H1 (cell line): ENCODE measurements around the gene SYT2.

Source experiments
- CTCF ChIP-seq, 3 experiments: IDR thresholded peaks; 1 replicate in 2 of 3; 2 replicates in 1 of 3; pipeline versions ENCODE4 v1.5.1 to v1.6.1; 2011; ENCODE audit warnings: low read length in 3 of 3, mild to moderate bottlenecking in 3 of 3, inconsistent platforms in 2 of 3, low read depth in 1 of 3, moderate library complexity in 1 of 3; ENCODE audit not compliant: insufficient read depth in 1 of 3; ENCODE audit errors: control extremely low read depth in 1 of 3
- EZH2 ChIP-seq: fragments of 200-600 bp; sonication (generic); IDR thresholded peaks from 2 replicates; pipeline ENCODE4 v1.7.1; 2012; ENCODE audit warnings: low read depth, mild to moderate bottlenecking, moderate library complexity, low read length, inconsistent platforms; ENCODE audit not compliant: severe bottlenecking
- POLR2AphosphoS5 ChIP-seq: IDR thresholded peaks from 2 replicates; pipeline ENCODE4 v1.6.1; 2011; ENCODE audit warnings: low read depth, low read length
- POU5F1 ChIP-seq: IDR thresholded peaks from 2 replicates; pipeline ENCODE4 v1.6.1; 2011; ENCODE audit warnings: low read depth, mild to moderate bottlenecking, low read length, moderate library complexity
- RAD21 ChIP-seq, 2 experiments: IDR thresholded peaks in 1 of 2; conservative IDR thresholded peaks in 1 of 2; 2 replicates each; pipeline ENCODE4 v1.6.1; 2011; ENCODE audit warnings: low read depth in 2 of 2, low read length in 2 of 2, improper control_type of control experiment in 1 of 2, inconsistent platforms in 1 of 2, mild to moderate bottlenecking in 1 of 2, moderate library complexity in 1 of 2
- RFX5 ChIP-seq: IDR thresholded peaks from 2 replicates; pipeline ENCODE4 v1.6.1; 2011; ENCODE audit warnings: low read depth, low read length, improper control_type of control experiment, borderline replicate concordance
- YY1 ChIP-seq: IDR thresholded peaks from 2 replicates; pipeline ENCODE4 v1.6.1; 2011; ENCODE audit warnings: low read depth, mild to moderate bottlenecking, low read length

GRCh38 chr1:202603435-202603834, 106.8 kb downstream of the SYT2 start:
- TF ChIP-seq CTCF (IDR thresholded peaks at IDR 0.05; ENCODE audit: control extremely low read depth in 1 of 3, insufficient read depth in 1 of 3, low read depth in 1 of 3, low read length in 3 of 3): no peak
- TF ChIP-seq EZH2: no peak
- no peak for TF ChIP-seq RAD21 (IDR thresholded peaks at IDR 0.05 in 1 of 2, conservative IDR thresholded peaks at IDR 0.05 in 1 of 2; ENCODE audit: low read depth in 2 of 2, low read length in 2 of 2)
- TF ChIP-seq POU5F1: no peak
- TF ChIP-seq YY1: no peak
- TF ChIP-seq POLR2AphosphoS5: no peak
- no peak for TF ChIP-seq RFX5
